Measurements from ENCODE around the gene EDN2.

EDN2 gene

GRCh38 chr1:41455479-41456332 lies 28.8 kb downstream of the EDN2 start:
- peak; percentile 58; the same call in 1 of the 2 replicates for TF ChIP-seq TAF1 (IDR thresholded peaks at IDR 0.05; ENCODE audit: borderline replicate concordance, insufficient read depth, low read length)
- no peak for TF ChIP-seq FOXP2 (optimal IDR thresholded peaks at IDR 0.05; ENCODE audit: borderline replicate concordance, extremely low read depth, extremely low read length, insufficient read depth)
- 0 out of 2 replicates have a peak, but pooled peaks have one; percentile 61 for TF ChIP-seq SIN3A (IDR thresholded peaks at IDR 0.05; ENCODE audit: borderline replicate concordance, insufficient read depth, low read length)
- TF ChIP-seq POLR2AphosphoS5 (IDR thresholded peaks at IDR 0.05; ENCODE audit: low read depth, low read length): no peak; the same call in 1 of the 2 replicates
- TF ChIP-seq REST (IDR thresholded peaks at IDR 0.05; ENCODE audit: insufficient read depth in 1 of 2, low read depth in 2 of 2, low read length in 2 of 2): no peak

GRCh38 chr1:41454406-41454805 lies 30.1 kb downstream of the EDN2 start:
- TF ChIP-seq SIN3A (IDR thresholded peaks at IDR 0.05; ENCODE audit: borderline replicate concordance, insufficient read depth, low read length) (0 out of 2 replicates have a peak, but pooled peaks have one; percentile 15), FOXP2 (optimal IDR thresholded peaks at IDR 0.05; ENCODE audit: borderline replicate concordance, extremely low read depth, extremely low read length, insufficient read depth) (peak; percentile 26), TAF1 (IDR thresholded peaks at IDR 0.05; ENCODE audit: borderline replicate concordance, insufficient read depth, low read length) (no peak), POLR2AphosphoS5 (IDR thresholded peaks at IDR 0.05; ENCODE audit: low read depth, low read length) (no peak), REST (IDR thresholded peaks at IDR 0.05; ENCODE audit: insufficient read depth in 1 of 2, low read depth in 2 of 2, low read length in 2 of 2) (peak in 1 of 2 experiments; percentile 9; a peak in 1 of 4 replicates)

- TF ChIP-seq TAF1 (IDR thresholded peaks at IDR 0.05; ENCODE audit: borderline replicate concordance, insufficient read depth, low read length) (no peak), FOXP2 (optimal IDR thresholded peaks at IDR 0.05; ENCODE audit: borderline replicate concordance, extremely low read depth, extremely low read length, insufficient read depth) (no peak), POLR2AphosphoS5 (IDR thresholded peaks at IDR 0.05; ENCODE audit: low read depth, low read length) (no peak), REST (IDR thresholded peaks at IDR 0.05; ENCODE audit: insufficient read depth in 1 of 2, low read depth in 2 of 2, low read length in 2 of 2) (no peak), SIN3A (IDR thresholded peaks at IDR 0.05; ENCODE audit: borderline replicate concordance, insufficient read depth, low read length) (no peak)
Measured at GRCh38 chr1:41452704-41453290, 31.7 kb downstream of the EDN2 start.

GRCh38 chr1:41450747-41451285 lies 33.7 kb downstream of the EDN2 start:
- TF ChIP-seq SIN3A (IDR thresholded peaks at IDR 0.05; ENCODE audit: borderline replicate concordance, insufficient read depth, low read length) (no peak), REST (IDR thresholded peaks at IDR 0.05; ENCODE audit: insufficient read depth in 1 of 2, low read depth in 2 of 2, low read length in 2 of 2) (no peak), FOXP2 (optimal IDR thresholded peaks at IDR 0.05; ENCODE audit: borderline replicate concordance, extremely low read depth, extremely low read length, insufficient read depth) (no peak), POLR2AphosphoS5 (IDR thresholded peaks at IDR 0.05; ENCODE audit: low read depth, low read length) (no peak), TAF1 (IDR thresholded peaks at IDR 0.05; ENCODE audit: borderline replicate concordance, insufficient read depth, low read length) (no peak)

Measured in PFSK-1 (cell line).